CD4-positive, alpha-beta T cell (primary cell): ENCODE data around the gene NAA10. TPM values are rescaled to one million over a fixed set of nuclear protein-coding genes. Genes with fewer than 3 reads are reported as not detected.
A peak's percentile ranks its signal among the peaks of the same experiment; 100 is the strongest.

Experiments
- ATAC-seq: fragments of 200-7000 bp; cut with Tn5 transposase; one replicate; pipeline ENCODE4 v1.10.0; 2022; ENCODE audit warnings: mild to moderate bottlenecking; ENCODE audit not compliant: poor library complexity
- CTCF ChIA-PET: fragments of 350-600 bp; sonication (Branson Sonifier 250); formaldehyde crosslinking; loops from one replicate; lab custom pipeline; 2021; ENCODE audit warnings: antibody characterized with exemption, inconsistent platforms; lab: Charles Lee
- POLR2A ChIA-PET: fragments of 350-600 bp; sonication (Branson Sonifier 250); formaldehyde crosslinking; loops from one replicate; lab custom pipeline; 2021; ENCODE audit warnings: antibody characterized with exemption, inconsistent platforms; lab: Charles Lee
- DNase-seq, 14 experiments: peaks; one replicate each; pipeline ENCODE4 v3.0.0-alpha.2; 2013 to 2020; ENCODE audit warnings: mixed read lengths in 2 of 14
- H3K27ac ChIP-seq, 2 donors: one replicate each; pipeline versions ENCODE4 v1.5.1 to v1.7.0; 2013; ENCODE audit warnings: low read length in 2 of 2, low read depth in 1 of 2, mild to moderate bottlenecking in 1 of 2
- H3K27me3 ChIP-seq, 2 experiments: 1 replicate in 1 of 2; 2 replicates in 1 of 2; pipeline versions ENCODE4 v1.6.1 to v1.7.0; 2013; ENCODE audit warnings: low read length in 2 of 2, control low read depth in 1 of 2, mild to moderate bottlenecking in 1 of 2, moderate library complexity in 1 of 2; ENCODE audit not compliant: insufficient read depth in 2 of 2, control insufficient read depth in 1 of 2
- H3K36me3 ChIP-seq: one replicate; pipeline ENCODE4 v1.6.1; 2013; ENCODE audit warnings: low read length, control low read depth; ENCODE audit not compliant: insufficient read depth
- H3K4me1 ChIP-seq: one replicate; pipeline ENCODE4 v1.6.1; 2013; ENCODE audit warnings: low read length, control low read depth; ENCODE audit not compliant: insufficient read depth
- H3K4me3 ChIP-seq: one replicate; pipeline ENCODE4 v1.5.1; 2013; ENCODE audit warnings: mild to moderate bottlenecking, low read length, moderate library complexity
- H3K9me3 ChIP-seq, 2 experiments: 1 replicate in 1 of 2; 2 replicates in 1 of 2; pipeline versions ENCODE4 v1.6.1 to v1.7.0; 2013; ENCODE audit warnings: low read length in 2 of 2, mild to moderate bottlenecking in 2 of 2, control low read depth in 1 of 2, moderate library complexity in 1 of 2; ENCODE audit not compliant: control insufficient read depth in 1 of 2, insufficient read depth in 1 of 2
- H3K27ac Mint-ChIP-seq: one replicate; pipeline ENCODE4 v1.8.0; 2020; ENCODE audit warnings: mixed read lengths
- H3K27me3 Mint-ChIP-seq: one replicate; pipeline ENCODE4 v1.8.0; 2021; ENCODE audit warnings: mixed read lengths
- H3K36me3 Mint-ChIP-seq: one replicate; pipeline ENCODE4 v1.8.0; 2021; ENCODE audit warnings: low read depth, mixed read lengths
- H3K4me1 Mint-ChIP-seq: one replicate; pipeline ENCODE4 v1.8.0; 2021; ENCODE audit warnings: low read depth, mixed read lengths
- H3K4me3 Mint-ChIP-seq: one replicate; pipeline ENCODE4 v1.8.0; 2020; ENCODE audit warnings: mild to moderate bottlenecking, mixed read lengths
- H3K9me3 Mint-ChIP-seq: one replicate; pipeline ENCODE4 v1.8.0; 2020; ENCODE audit warnings: mixed read lengths
- intact Hi-C, 2 experiments: fragments of 100-400 bp; cut with DNase I in 1 of 2; cut with micrococcal nuclease in 1 of 2; formaldehyde crosslinking; loops; one replicate each; pipeline versions ENCODE4 v1.15.1 to v1.9.0; 2023 to 2025; cut with DNase I, micrococcal nuclease
- total RNA-seq, 174 experiments: library from RNA in 2 of 174; stranded (reverse) in 2 of 174; gene quantifications; one replicate each; pipeline ENCODE4 v1.2.3 and lab custom pipeline; 2021 to 2026
- TF ChIP-seq, protein P1 (sequence below): fragments of 200-600 bp; IDR thresholded peaks from one replicate; pipeline ENCODE4 v1.8.0; 2022; ENCODE audit warnings: antibody characterized with exemption, mild to moderate bottlenecking

Gene NAA10
- total RNA-seq, 2 experiments from 2014 or later: 41.5 to 42.0 TPM

DNA sequence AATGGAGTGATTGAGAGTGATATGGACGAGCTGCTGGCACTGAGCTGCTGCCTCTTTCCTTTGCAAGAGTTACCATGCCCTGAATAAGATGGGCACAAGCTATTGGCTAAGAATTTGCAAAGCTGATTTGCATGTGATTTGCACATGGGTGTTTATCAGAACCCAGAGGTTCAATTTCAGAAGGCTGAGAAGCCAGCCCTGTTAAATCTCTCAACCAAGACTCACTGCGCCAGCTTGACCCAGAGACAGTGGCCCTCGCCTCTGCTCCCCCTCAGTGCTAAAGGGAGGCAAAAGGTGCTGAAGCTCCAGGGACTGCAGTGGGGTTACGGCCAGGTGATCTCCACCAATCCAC is 9.5 kb downstream of the NAA10 start:
- H3K4me1 ChIP-seq: peaks cover 76% of the 10 kb centered on the region
- no peak for ATAC-seq

DNA sequence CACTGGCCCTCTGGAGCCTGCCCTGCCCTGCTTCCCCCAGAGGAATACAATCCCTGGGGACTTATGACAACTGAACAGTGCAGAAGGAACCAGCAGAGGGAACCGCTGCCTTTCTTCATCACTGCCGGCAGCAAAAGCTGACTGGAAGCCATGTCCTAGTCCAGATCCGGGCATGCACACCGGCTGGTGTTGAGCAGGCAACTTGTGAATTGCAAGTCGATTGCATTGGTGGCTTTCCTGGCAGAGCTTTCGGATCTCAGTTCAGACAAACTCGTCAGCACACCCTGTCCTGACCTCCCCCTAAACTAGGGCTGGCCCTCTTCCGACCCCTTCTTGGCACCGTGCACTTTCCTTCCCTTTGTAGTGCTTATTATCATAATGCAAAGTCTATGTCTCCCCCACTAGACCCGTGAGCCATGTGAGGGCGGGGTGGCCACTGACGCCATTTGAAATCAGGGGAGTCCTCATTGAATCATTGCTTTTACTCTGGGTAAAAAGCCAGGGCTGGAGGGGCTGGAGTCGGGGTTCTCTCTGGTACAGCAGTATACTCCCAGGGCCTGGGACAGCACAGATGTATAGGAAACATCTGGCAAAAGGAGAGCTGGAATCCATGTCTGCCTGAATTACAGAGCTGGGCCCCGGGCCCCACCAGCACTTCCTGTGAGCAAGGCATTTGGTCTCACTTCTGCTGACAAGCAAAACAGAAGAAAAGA is 10.5 kb downstream of the NAA10 start:
- no peaks in the 10 kb centered on the region for H3K9me3 Mint-ChIP-seq
- peaks cover 23% of the 10 kb centered on the region for H3K36me3 ChIP-seq
- peak overlapping the region; percentile 97 for H3K4me3 Mint-ChIP-seq
- no peaks in the 10 kb centered on the region for H3K9me3 ChIP-seq
- peak overlapping the region; percentile 58 to 97 for H3K27ac ChIP-seq
- H3K4me3 ChIP-seq: peak overlapping the region; percentile 83
- DNase-seq (peak in 12 of 14 experiments; percentile 21 to 80 (median 48)), ATAC-seq (peak; percentile 4)
- peaks cover 54% of the 10 kb centered on the region for H3K36me3 Mint-ChIP-seq
- no peaks in the 10 kb centered on the region for H3K27me3 ChIP-seq
- H3K4me1 ChIP-seq: peaks cover 68% of the 10 kb centered on the region
- peaks cover 42% of the 10 kb centered on the region for H3K4me1 Mint-ChIP-seq
- H3K27ac Mint-ChIP-seq: peak overlapping the region; percentile 97
- no peaks in the 10 kb centered on the region for H3K27me3 Mint-ChIP-seq
- ChIA-PET POLR2A (interaction anchor here (1.0 to 7.2 kb wide), 7 partner anchors 12 to 130 kb away, joined by 4 to 196 read pairs (median 56); partner anchors contain the start of genes AVPR2, HCFC1, IDH3G and NAA10), CTCF (interaction anchor here (0.9 to 8.3 kb wide), 5 partner anchors 15 to 94 kb away, joined by 3 to 101 read pairs (median 6); partner anchors contain the start of gene RENBP)
- intact Hi-C loops: loop anchor here (1.0 to 5.0 kb wide), 2 partner anchors 23 to 43 kb away; no protein-coding TSS in a partner anchor
- TF ChIP-seq, protein P1, sequence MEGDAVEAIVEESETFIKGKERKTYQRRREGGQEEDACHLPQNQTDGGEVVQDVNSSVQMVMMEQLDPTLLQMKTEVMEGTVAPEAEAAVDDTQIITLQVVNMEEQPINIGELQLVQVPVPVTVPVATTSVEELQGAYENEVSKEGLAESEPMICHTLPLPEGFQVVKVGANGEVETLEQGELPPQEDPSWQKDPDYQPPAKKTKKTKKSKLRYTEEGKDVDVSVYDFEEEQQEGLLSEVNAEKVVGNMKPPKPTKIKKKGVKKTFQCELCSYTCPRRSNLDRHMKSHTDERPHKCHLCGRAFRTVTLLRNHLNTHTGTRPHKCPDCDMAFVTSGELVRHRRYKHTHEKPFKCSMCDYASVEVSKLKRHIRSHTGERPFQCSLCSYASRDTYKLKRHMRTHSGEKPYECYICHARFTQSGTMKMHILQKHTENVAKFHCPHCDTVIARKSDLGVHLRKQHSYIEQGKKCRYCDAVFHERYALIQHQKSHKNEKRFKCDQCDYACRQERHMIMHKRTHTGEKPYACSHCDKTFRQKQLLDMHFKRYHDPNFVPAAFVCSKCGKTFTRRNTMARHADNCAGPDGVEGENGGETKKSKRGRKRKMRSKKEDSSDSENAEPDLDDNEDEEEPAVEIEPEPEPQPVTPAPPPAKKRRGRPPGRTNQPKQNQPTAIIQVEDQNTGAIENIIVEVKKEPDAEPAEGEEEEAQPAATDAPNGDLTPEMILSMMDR: no peak

More for the DNA sequence above, 9.5 kb downstream of the NAA10 start:
- H3K36me3 ChIP-seq: peaks cover 18% of the 10 kb centered on the region
- TF ChIP-seq, protein P1: no peak
- POLR2A ChIA-PET: interaction anchor here (0.7 to 7.2 kb wide), 11 partner anchors 11 to 95 kb away, joined by 3 to 196 read pairs (median 3); partner anchors contain the start of genes AVPR2, HCFC1, IRAK1 and NAA10
- peaks cover 43% of the 10 kb centered on the region for H3K4me1 Mint-ChIP-seq
- peak overlapping the region; percentile 97 for H3K4me3 Mint-ChIP-seq
- peak in 2 of 14 experiments; percentile 49 to 50 for DNase-seq
- H3K36me3 Mint-ChIP-seq: peaks cover 46% of the 10 kb centered on the region
- intact Hi-C loops: loop anchor here (1.0 kb wide), 2 partner anchors 13 to 22 kb away; no protein-coding TSS in a partner anchor
- CTCF ChIA-PET: interaction anchor here (1.1 to 8.3 kb wide), 3 partner anchors 13 to 23 kb away, joined by 3 to 101 read pairs (median 6); partner anchors contain the start of gene RENBP
- H3K27ac Mint-ChIP-seq: peak overlapping the region; percentile 97
- H3K27me3 Mint-ChIP-seq: no peaks in the 10 kb centered on the region
- no peaks in the 10 kb centered on the region for H3K27me3 ChIP-seq
- H3K4me3 ChIP-seq: peak overlapping the region; percentile 83
- H3K9me3 Mint-ChIP-seq: no peaks in the 10 kb centered on the region
- no peaks in the 10 kb centered on the region for H3K9me3 ChIP-seq
- peak overlapping the region; percentile 58 to 97 for H3K27ac ChIP-seq

DNA sequence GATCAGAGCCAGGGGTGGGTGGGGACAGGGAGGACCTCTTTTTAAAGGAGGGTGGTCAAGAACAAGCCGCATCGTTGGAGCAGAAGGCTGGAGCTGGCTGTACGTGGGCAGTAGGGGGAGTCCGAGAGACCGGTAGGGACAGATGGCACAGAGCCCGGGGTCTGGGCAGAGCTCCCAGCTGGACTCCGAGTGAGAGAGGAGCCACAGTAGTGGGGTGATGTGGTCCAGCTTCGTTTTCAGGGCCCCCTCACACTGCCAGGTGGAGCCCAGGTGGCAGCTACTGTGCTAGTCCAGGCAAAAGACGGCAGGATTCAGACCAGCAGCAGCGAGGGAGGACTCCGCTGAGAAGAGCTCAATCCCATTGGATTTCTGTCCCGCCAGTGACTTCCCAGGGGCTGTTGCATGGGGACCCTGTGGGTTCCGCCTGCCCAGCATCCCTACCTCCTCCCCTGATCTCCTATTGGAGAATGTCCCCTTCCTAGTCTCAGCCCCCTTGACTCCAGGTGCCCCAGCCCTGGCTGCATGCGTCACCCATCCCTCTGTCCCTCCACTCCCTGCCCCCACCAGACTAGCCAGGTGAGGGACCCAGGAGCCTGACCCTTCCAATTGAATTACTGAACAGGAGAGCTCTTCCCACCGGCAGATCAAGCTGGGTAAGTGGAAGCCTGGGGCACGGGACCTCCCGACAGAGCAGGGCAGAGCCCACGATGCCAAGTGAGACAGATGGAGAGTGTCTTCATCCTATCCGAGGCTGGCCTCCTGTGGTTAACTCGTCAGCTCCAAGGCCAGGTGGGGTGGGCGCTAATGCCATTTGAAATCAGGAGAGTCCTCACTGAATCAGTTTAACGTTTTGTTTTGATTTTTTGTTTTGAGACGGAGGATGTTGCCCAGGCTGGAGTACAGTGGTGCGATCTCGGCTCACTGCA is 11.6 kb downstream of the NAA10 start:
- TF ChIP-seq, protein P1: no peak
- Mint-ChIP-seq H3K27me3 (no peaks in the 10 kb centered on the region), H3K36me3 (peaks cover 58% of the 10 kb centered on the region), H3K27ac (peak overlapping the region; percentile 97), H3K4me1 (peaks cover 33% of the 10 kb centered on the region), H3K4me3 (peak overlapping the region; percentile 97), H3K9me3 (no peaks in the 10 kb centered on the region)
- DNase-seq: peak in 2 of 14 experiments; percentile 36 to 40
- Histone ChIP-seq H3K36me3 (peaks cover 34% of the 10 kb centered on the region), H3K27me3 (no peaks in the 10 kb centered on the region), H3K4me1 (peaks cover 59% of the 10 kb centered on the region), H3K27ac (peak overlapping the region in 1 of 2 donors; percentile 35), H3K4me3 (peak overlapping the region; percentile 83), H3K9me3 (no peaks in the 10 kb centered on the region)
- CTCF ChIA-PET: interaction anchor here (1.0 to 8.3 kb wide), 9 partner anchors 14 to 159 kb away, joined by 3 to 101 read pairs (median 4); partner anchors contain the start of genes PLXNB3 and RENBP
- no peak for ATAC-seq
- POLR2A ChIA-PET: interaction anchor here (1.4 to 7.2 kb wide), 6 partner anchors 11 to 129 kb away, joined by 5 to 196 read pairs (median 9); partner anchors contain the start of genes IDH3G, NAA10, RENBP and SSR4
- intact Hi-C loops: loop anchor here in 1 of 2 experiments (5.0 kb wide), 1 partner anchor 44 kb away; no protein-coding TSS in a partner anchor
